HepG2 (cell line): Measurements from ENCODE around the gene CD300C. TPM values are rescaled to one million over a fixed set of nuclear protein-coding genes. Genes with fewer than 3 reads are reported as not detected.
A peak's percentile ranks its signal among the peaks of the same experiment; 100 is the strongest.

Source experiments
- ATAC-seq: fragments of 200-7000 bp; cut with Tn5 transposase; 3 replicates; pipeline ENCODE4 v1.9.1; 2020; ENCODE audit warnings: mild to moderate bottlenecking, moderate library complexity
- BruUV-seq: library from RNA; stranded (reverse); fragments of 400-500 nt; replicated peaks from 2 replicates; lab custom pipeline; 2021; lab: Mats Ljungman, UMichigan
- CTCF ChIA-PET: fragments of 300-600 bp; formaldehyde crosslinking; extraction: SDS; loops from one replicate; lab custom pipeline; 2021; ENCODE audit warnings: low total read pairs, inconsistent platforms, low intra/inter-chr PET ratio; lab: Yijun Ruan, JAX
- POLR2A ChIA-PET: fragments of 350-600 bp; sonication (Branson Sonifier 250); formaldehyde crosslinking; loops from one replicate; lab custom pipeline; 2020; ENCODE audit warnings: antibody characterized with exemption, inconsistent platforms; lab: Yijun Ruan, JAX
- DNase-seq: peaks from one replicate; pipeline ENCODE4 v3.0.0-alpha.2; 2015; ENCODE audit warnings: low spot score
- FAIRE-seq: peaks from 3 replicates; lab custom pipeline; 2011; peaks lifted over from hg19 to GRCh38; lab: Jason Lieb, UNC
- H2AFZ ChIP-seq: one replicate; pipeline ENCODE4 v1.6.1; 2011; ENCODE audit warnings: low read length, inconsistent platforms
- H3K27ac ChIP-seq: fragments of 300-600 bp; 3 replicates; pipeline ENCODE4 v1.8.0; 2011; ENCODE audit warnings: mixed run types, mild to moderate bottlenecking, mixed read lengths, low read length, inconsistent platforms; ENCODE audit not compliant: insufficient read depth; ENCODE audit errors: extremely low read length
- H3K27me3 ChIP-seq, 2 experiments: fragments of 200-600 bp in 1 of 2; 2 replicates in 1 of 2; 3 replicates in 1 of 2; pipeline versions ENCODE4 v1.6.0 to v1.8.0; 2011; ENCODE audit warnings: low read length in 2 of 2, mild to moderate bottlenecking in 2 of 2, moderate library complexity in 2 of 2, inconsistent platforms in 1 of 2; ENCODE audit not compliant: insufficient read depth in 2 of 2, control insufficient read depth in 1 of 2
- H3K36me3 ChIP-seq, 2 experiments: fragments of 200-600 bp in 1 of 2; replicated peaks in 1 of 2; 2 replicates in 1 of 2; 3 replicates in 1 of 2; pipeline versions ENCODE4 v1.5.1 to v1.8.0; 2011; ENCODE audit warnings: low read length in 2 of 2, inconsistent platforms in 1 of 2; ENCODE audit not compliant: insufficient read depth in 2 of 2, control insufficient read depth in 1 of 2
- H3K4me1 ChIP-seq: 2 replicates; pipeline ENCODE4 v1.5.1; 2012; ENCODE audit warnings: low read length, inconsistent platforms; ENCODE audit not compliant: insufficient read depth
- H3K4me2 ChIP-seq: 2 replicates; pipeline ENCODE4 v1.6.0; 2011; ENCODE audit warnings: low read depth, low read length, inconsistent platforms
- H3K4me3 ChIP-seq, 3 experiments: fragments of 200-600 bp in 1 of 3; sonication (generic), shearing (Covaris generic) in 1 of 3; replicated peaks in 1 of 3; 2 replicates each; pipeline ENCODE4 v1.5.1; 2011 to 2016; ENCODE audit warnings: low read length in 3 of 3, inconsistent platforms in 2 of 3, low read depth in 2 of 3, mild to moderate bottlenecking in 2 of 3, control low read depth in 1 of 3, mixed read lengths in 1 of 3; ENCODE audit not compliant: insufficient read depth in 1 of 3
- H3K79me2 ChIP-seq: one replicate; pipeline ENCODE4 v1.6.1; 2011; ENCODE audit warnings: low read length, inconsistent platforms; ENCODE audit not compliant: insufficient read depth
- H3K9ac ChIP-seq: 2 replicates; pipeline ENCODE4 v1.6.0; 2011; ENCODE audit warnings: mild to moderate bottlenecking, low read depth, low read length, inconsistent platforms; ENCODE audit not compliant: insufficient read depth
- H3K9me3 ChIP-seq: 2 replicates; pipeline ENCODE4 v1.5.1; 2012; ENCODE audit warnings: mild to moderate bottlenecking, low read length
- H4K20me1 ChIP-seq: 2 replicates; pipeline ENCODE4 v1.6.0; 2011; ENCODE audit warnings: inconsistent platforms, mild to moderate bottlenecking, low read length, moderate library complexity; ENCODE audit not compliant: insufficient read depth
- BRD4 ChIP-seq: sonication (generic); formaldehyde crosslinking; IDR thresholded peaks from 2 replicates; pipeline ENCODE4 v1.4.0; 2020; ENCODE audit warnings: missing genetic modification reagents
- CEBPZ ChIP-seq: IDR thresholded peaks from 2 replicates; pipeline ENCODE4 v1.6.1; 2012; ENCODE audit warnings: low read length, improper control_type of control experiment
- ELF4 ChIP-seq: sonication (generic); formaldehyde crosslinking; IDR thresholded peaks from 2 replicates; pipeline ENCODE4 v1.5.0; 2020; ENCODE audit warnings: missing genetic modification reagents, mild to moderate bottlenecking, moderate library complexity, borderline replicate concordance
- ERF ChIP-seq: IDR thresholded peaks from 2 replicates; pipeline ENCODE4 v1.6.1; 2018; ENCODE audit warnings: missing biosample characterization, missing genetic modification reagents
- KDM2A ChIP-seq: sonication (generic); formaldehyde crosslinking; IDR thresholded peaks from 2 replicates; pipeline ENCODE4 v1.4.0; 2020; ENCODE audit warnings: low read depth, missing genetic modification reagents, borderline replicate concordance
- LRRFIP1 ChIP-seq: sonication (generic); formaldehyde crosslinking; conservative IDR thresholded peaks from 2 replicates; pipeline ENCODE4 v1.4.0; 2020; ENCODE audit warnings: missing genetic modification reagents
- MYPOP ChIP-seq: sonication (generic); formaldehyde crosslinking; IDR thresholded peaks from 2 replicates; pipeline ENCODE4 v1.8.1; 2023; ENCODE audit warnings: mild to moderate bottlenecking, moderate library complexity, missing genetic modification reagents
- NRL ChIP-seq: sonication (generic); formaldehyde crosslinking; IDR thresholded peaks from 2 replicates; pipeline ENCODE4 v1.5.0; 2020; ENCODE audit warnings: missing genetic modification reagents, mild to moderate bottlenecking, moderate library complexity, borderline replicate concordance
- PAF1 ChIP-seq: IDR thresholded peaks from 2 replicates; pipeline ENCODE4 v1.6.1; 2016; ENCODE audit warnings: missing genetic modification reagents, missing compliant biosample characterization
- STAG1 ChIP-seq: sonication (generic); formaldehyde crosslinking; IDR thresholded peaks from 2 replicates; pipeline ENCODE4 v1.4.0; 2020; ENCODE audit warnings: missing genetic modification reagents
- THAP8 ChIP-seq: sonication (generic); formaldehyde crosslinking; IDR thresholded peaks from 2 replicates; pipeline ENCODE4 v1.5.1; 2020; ENCODE audit warnings: missing genetic modification reagents, mild to moderate bottlenecking, borderline replicate concordance
- ZNF501 ChIP-seq: sonication (generic); formaldehyde crosslinking; IDR thresholded peaks from 2 replicates; pipeline ENCODE4 v1.5.1; 2020; ENCODE audit warnings: mild to moderate bottlenecking, moderate library complexity, missing genetic modification reagents
- ZNF607 ChIP-seq: sonication (generic); formaldehyde crosslinking; IDR thresholded peaks from 2 replicates; pipeline ENCODE4 v1.5.1; 2020; ENCODE audit warnings: missing genetic modification reagents, mild to moderate bottlenecking, borderline replicate concordance
- ZNF746 ChIP-seq: sonication (generic); formaldehyde crosslinking; IDR thresholded peaks from 2 replicates; pipeline ENCODE4 v1.8.0; 2022; ENCODE audit warnings: mild to moderate bottlenecking, missing genetic modification reagents
- ZNF891 ChIP-seq: sonication (generic); formaldehyde crosslinking; IDR thresholded peaks from 2 replicates; pipeline ENCODE4 v1.5.0; 2020; ENCODE audit warnings: mild to moderate bottlenecking, missing genetic modification reagents
- WGBS: methylation state at CpG from one replicate; pipeline ENCODE4 v1.1.6; 2017; ENCODE audit warnings: low lambda C conversion rate; 5-methylcytosine and 5-hydroxymethylcytosine counted together
- in situ Hi-C: cut with HindIII; loops from 2 replicates; pipeline ENCODE4 v1.10.0; 2017; ENCODE audit warnings: low pct_unique_long_range_greater_than_20kb; ENCODE audit not compliant: extremely low pct_ligation_motif_present
- intact Hi-C: fragments of 100-400 bp; cut with micrococcal nuclease; formaldehyde crosslinking; loops from one replicate; pipeline ENCODE4 v1.10.0; 2022; ENCODE audit not compliant: unreplicated experiment
- polyA plus RNA-seq, 8 experiments: library from polyadenylated mRNA; depleted of rRNA in 3 of 8; stranded (reverse) in 7 of 8; unstranded in 1 of 8; fragments of >200 nt; fragmentation: Illumina TruSeq in 4 of 8; extraction: Trizol in 4 of 8; gene quantifications; 2 replicates each; pipeline versions ENCODE4 v1.2.1 to v1.2.3, GENCODE V29; 2011 to 2016; ENCODE audit warnings: low read depth in 4 of 8, missing spikeins in 1 of 8, mixed read lengths in 1 of 8; ENCODE audit not compliant: insufficient read depth in 1 of 8
- total RNA-seq, 5 experiments: library from RNA; depleted of rRNA; stranded (reverse); fragments of >200 nt; fragmentation: Illumina TruSeq; extraction: Trizol; gene quantifications; 2 replicates each; pipeline ENCODE4 v1.2.3, GENCODE V29; 2016; ENCODE audit warnings: low read depth in 1 of 5

CD300C gene
- total and polyA plus RNA-seq, 2 of the 13 experiments (the other 11 are each of a cell fraction or from before 2014, with no cell fraction given), result not detected

- TF ChIP-seq KDM2A (CRISPR knock-in tag) (no peak), BRD4 (CRISPR knock-in tag) (no peak)
Observed at GRCh38 chr17:74497471-74497870, 48.4 kb downstream of the CD300C start (continued).

DNA sequence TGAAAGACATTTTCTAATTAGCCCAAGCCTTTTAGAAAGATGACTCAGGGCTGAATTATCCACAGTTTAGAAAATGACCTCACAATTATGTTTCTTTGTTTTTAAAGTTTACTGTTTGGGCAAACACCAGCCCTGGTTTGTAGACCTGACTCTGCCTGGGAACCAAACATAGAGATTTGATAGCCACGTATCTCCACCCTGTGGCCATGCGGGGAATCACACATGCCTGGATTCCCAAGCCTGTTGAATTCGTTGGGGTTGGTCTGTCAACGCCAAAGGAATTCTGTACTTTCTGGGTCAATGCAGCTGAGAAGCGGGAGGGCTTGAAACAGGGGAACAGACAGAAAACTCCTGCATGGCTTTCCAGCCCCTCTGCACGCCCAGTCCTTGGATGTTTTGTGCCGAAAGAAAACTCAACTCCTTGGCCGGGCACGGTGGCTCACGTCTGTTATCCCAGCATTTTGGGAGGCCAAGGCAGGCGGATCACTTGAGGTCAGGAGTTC, 52.5 kb downstream of the CD300C start:
- Histone ChIP-seq H3K79me2 (no peaks in the 10 kb centered on the region), H3K27ac (no peak overlapping the region), H3K36me3 (no peaks in the 10 kb centered on the region), H2AFZ (no peak overlapping the region), H3K4me1 (no peaks in the 10 kb centered on the region), H3K27me3 (peaks cover 0 to 5% of the 10 kb centered on the region in 2 experiments; a peak in 2 of 5 replicates), H4K20me1 (no peaks in the 10 kb centered on the region), H3K4me2 (no peak overlapping the region), H3K9ac (no peak overlapping the region), H3K9me3 (no peaks in the 10 kb centered on the region), H3K4me3 (no peak overlapping the region)
- ChIA-PET POLR2A (no interaction called here), CTCF (interaction anchor here (1.3 to 2.1 kb wide), 7 partner anchors 36 to 192 kb away, joined by 4 to 30 read pairs (median 10); partner anchors contain the start of gene GPR142)
- in situ Hi-C loops, result no loop called here
- no TSS peak for BruUV-seq
- DNase-seq (peak; percentile 71), ATAC-seq (peak; percentile 97), FAIRE-seq (peak; percentile 99)
- WGBS, result 24% methylated on average over 11 of the region's 11 CpGs
- intact Hi-C loops, result loop anchor here (1.0 to 10.0 kb wide), 4 partner anchors 36 to 189 kb away; no protein-coding TSS in a partner anchor
- TF ChIP-seq CEBPZ (no peak), ZNF501 (CRISPR knock-in tag) (peak; percentile 58; the same call in 1 of the 2 replicates), THAP8 (CRISPR knock-in tag) (0 out of 2 replicates have a peak, but pooled peaks have one; percentile 54), MYPOP (peak; percentile 54; the same call in 1 of the 2 replicates), ELF4 (CRISPR knock-in tag) (no peak), ERF (0 out of 2 replicates have a peak, but pooled peaks have one; percentile 49), STAG1 (peak; percentile 98), ZNF607 (CRISPR knock-in tag) (0 out of 2 replicates have a peak, but pooled peaks have one; percentile 21), ZNF891 (CRISPR knock-in tag) (0 out of 2 replicates have a peak, but pooled peaks have one; percentile 43), ZNF746 (CRISPR knock-in tag) (no peak), PAF1 (CRISPR knock-in tag) (no peak), LRRFIP1 (no peak), NRL (CRISPR knock-in tag) (0 out of 2 replicates have a peak, but pooled peaks have one; percentile 56)
